HEK293 (cell line): ENCODE measurements around the gene NSMCE1.

Experiments used
- BCL11A ChIP-seq: fragments of 450-650 bp; formaldehyde crosslinking; IDR thresholded peaks from 2 replicates; pipeline ENCODE4 v1.5.1; 2016; ENCODE audit warnings: low read depth, missing biosample characterization, missing genetic modification characterization
- OSR2 ChIP-seq: fragments of 450-650 bp; formaldehyde crosslinking; IDR thresholded peaks from 2 replicates; pipeline ENCODE4 v1.5.1; 2016; ENCODE audit warnings: missing biosample characterization, missing genetic modification characterization
- PRDM4 ChIP-seq: fragments of 450-650 bp; formaldehyde crosslinking; IDR thresholded peaks from 2 replicates; pipeline ENCODE4 v1.5.1; 2017; ENCODE audit warnings: missing biosample characterization, missing genetic modification characterization
- PRDM6 ChIP-seq: fragments of 450-650 bp; formaldehyde crosslinking; IDR thresholded peaks from 2 replicates; pipeline ENCODE4 v1.5.1; 2017; ENCODE audit warnings: missing biosample characterization, missing genetic modification characterization
- REPIN1 ChIP-seq: fragments of 450-650 bp; formaldehyde crosslinking; IDR thresholded peaks from 2 replicates; pipeline ENCODE4 v1.5.1; 2017; ENCODE audit warnings: missing biosample characterization, missing genetic modification characterization, low read depth
- REST ChIP-seq: fragments of 450-650 bp; formaldehyde crosslinking; IDR thresholded peaks from 2 replicates; pipeline ENCODE4 v1.5.1; 2016; ENCODE audit warnings: missing biosample characterization, missing genetic modification characterization
- ZBTB21 ChIP-seq: fragments of 450-650 bp; formaldehyde crosslinking; IDR thresholded peaks from 2 replicates; pipeline ENCODE4 v1.5.1; 2017; ENCODE audit warnings: missing biosample characterization, missing genetic modification characterization
- ZNF133 ChIP-seq: fragments of 450-650 bp; formaldehyde crosslinking; IDR thresholded peaks from 2 replicates; pipeline ENCODE4 v1.5.1; 2016; ENCODE audit warnings: missing biosample characterization, missing genetic modification characterization
- ZNF2 ChIP-seq: fragments of 450-650 bp; formaldehyde crosslinking; IDR thresholded peaks from 2 replicates; pipeline ENCODE4 v1.5.1; 2016; ENCODE audit warnings: missing biosample characterization, missing genetic modification characterization
- ZNF202 ChIP-seq: fragments of 450-650 bp; formaldehyde crosslinking; IDR thresholded peaks from 2 replicates; pipeline ENCODE4 v1.5.1; 2016; ENCODE audit warnings: missing biosample characterization, missing genetic modification characterization, borderline replicate concordance
- ZNF214 ChIP-seq: fragments of 450-650 bp; formaldehyde crosslinking; IDR thresholded peaks from 2 replicates; pipeline ENCODE4 v1.5.1; 2017; ENCODE audit warnings: missing biosample characterization, mild to moderate bottlenecking, missing genetic modification characterization, borderline replicate concordance
- ZNF335 ChIP-seq: fragments of 450-650 bp; formaldehyde crosslinking; conservative IDR thresholded peaks from 2 replicates; pipeline ENCODE4 v1.5.1; 2016; ENCODE audit warnings: missing biosample characterization, missing genetic modification characterization
- ZNF366 ChIP-seq: fragments of 450-650 bp; formaldehyde crosslinking; conservative IDR thresholded peaks from 2 replicates; pipeline ENCODE4 v1.5.1; 2016; ENCODE audit warnings: missing biosample characterization, missing genetic modification characterization
- ZNF37A ChIP-seq: fragments of 450-650 bp; IDR thresholded peaks from 2 replicates; pipeline ENCODE4 v1.5.1; 2018; ENCODE audit warnings: missing biosample characterization, missing genetic modification characterization
- ZNF416 ChIP-seq: fragments of 450-650 bp; formaldehyde crosslinking; IDR thresholded peaks from 2 replicates; pipeline ENCODE4 v1.5.1; 2016; ENCODE audit warnings: missing biosample characterization, missing genetic modification characterization
- ZNF426 ChIP-seq: fragments of 450-650 bp; formaldehyde crosslinking; IDR thresholded peaks from 2 replicates; pipeline ENCODE4 v1.5.1; 2017; ENCODE audit warnings: missing biosample characterization, missing genetic modification characterization, mild to moderate bottlenecking, inconsistent platforms, moderate library complexity
- ZNF514 ChIP-seq: fragments of 450-650 bp; formaldehyde crosslinking; IDR thresholded peaks from 2 replicates; pipeline ENCODE4 v1.5.1; 2016; ENCODE audit warnings: missing biosample characterization, missing genetic modification characterization
- ZNF621 ChIP-seq: fragments of 450-650 bp; formaldehyde crosslinking; IDR thresholded peaks from 2 replicates; pipeline ENCODE4 v1.5.1; 2017; ENCODE audit warnings: missing biosample characterization, missing genetic modification characterization
- ZNF626 ChIP-seq: fragments of 450-650 bp; sonication (Bioruptor Pico); formaldehyde crosslinking; IDR thresholded peaks from 2 replicates; pipeline ENCODE4 v1.5.1; 2018; ENCODE audit warnings: missing biosample characterization, missing genetic modification characterization, inconsistent platforms
- ZNF629 ChIP-seq: fragments of 450-650 bp; formaldehyde crosslinking; IDR thresholded peaks from 2 replicates; pipeline ENCODE4 v1.5.1; 2017; ENCODE audit warnings: missing biosample characterization, missing genetic modification characterization
- ZNF654 ChIP-seq: fragments of 450-650 bp; formaldehyde crosslinking; IDR thresholded peaks from 2 replicates; pipeline ENCODE4 v1.5.1; 2016; ENCODE audit warnings: low read depth, missing biosample characterization, missing genetic modification characterization
- ZSCAN23 ChIP-seq: fragments of 450-650 bp; formaldehyde crosslinking; IDR thresholded peaks from 2 replicates; pipeline ENCODE4 v1.5.1; 2016; ENCODE audit warnings: missing biosample characterization, missing genetic modification characterization
- TF ChIP-seq, protein P1 (sequence below): fragments of 450-650 bp; formaldehyde crosslinking; IDR thresholded peaks from 2 replicates; pipeline ENCODE4 v1.5.0; 2017; ENCODE audit warnings: missing biosample characterization, missing genetic modification characterization, borderline replicate concordance

NSMCE1 gene

GRCh38 chr16:27314161-27314723 lies 45.7 kb upstream of the NSMCE1 start (continued):
- no peak for TF ChIP-seq ZNF202
- TF ChIP-seq, protein P1, sequence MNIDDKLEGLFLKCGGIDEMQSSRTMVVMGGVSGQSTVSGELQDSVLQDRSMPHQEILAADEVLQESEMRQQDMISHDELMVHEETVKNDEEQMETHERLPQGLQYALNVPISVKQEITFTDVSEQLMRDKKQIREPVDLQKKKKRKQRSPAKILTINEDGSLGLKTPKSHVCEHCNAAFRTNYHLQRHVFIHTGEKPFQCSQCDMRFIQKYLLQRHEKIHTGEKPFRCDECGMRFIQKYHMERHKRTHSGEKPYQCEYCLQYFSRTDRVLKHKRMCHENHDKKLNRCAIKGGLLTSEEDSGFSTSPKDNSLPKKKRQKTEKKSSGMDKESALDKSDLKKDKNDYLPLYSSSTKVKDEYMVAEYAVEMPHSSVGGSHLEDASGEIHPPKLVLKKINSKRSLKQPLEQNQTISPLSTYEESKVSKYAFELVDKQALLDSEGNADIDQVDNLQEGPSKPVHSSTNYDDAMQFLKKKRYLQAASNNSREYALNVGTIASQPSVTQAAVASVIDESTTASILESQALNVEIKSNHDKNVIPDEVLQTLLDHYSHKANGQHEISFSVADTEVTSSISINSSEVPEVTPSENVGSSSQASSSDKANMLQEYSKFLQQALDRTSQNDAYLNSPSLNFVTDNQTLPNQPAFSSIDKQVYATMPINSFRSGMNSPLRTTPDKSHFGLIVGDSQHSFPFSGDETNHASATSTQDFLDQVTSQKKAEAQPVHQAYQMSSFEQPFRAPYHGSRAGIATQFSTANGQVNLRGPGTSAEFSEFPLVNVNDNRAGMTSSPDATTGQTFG (tag by site-specific recombination) = no peak
- TF ChIP-seq ZBTB21 (tag by site-specific recombination) = peak; percentile 70; the same call in 1 of the 2 replicates
- TF ChIP-seq REST = no peak
- no peak for TF ChIP-seq ZSCAN23
- TF ChIP-seq ZNF37A (tag by site-specific recombination) = no peak
- peak; percentile 49 for TF ChIP-seq ZNF335
- peak; percentile 83 for TF ChIP-seq ZNF629 (tag by site-specific recombination)
- no peak for TF ChIP-seq REPIN1
- no peak for TF ChIP-seq PRDM4
- 0 out of 2 replicates have a peak, but pooled peaks have one; percentile 14 for TF ChIP-seq ZNF2
- no peak for TF ChIP-seq ZNF626 (tag by site-specific recombination)
- TF ChIP-seq ZNF133 (tag by site-specific recombination) = no peak
- TF ChIP-seq ZNF514 (tag by site-specific recombination) = no peak
- no peak for TF ChIP-seq PRDM6 (tag by site-specific recombination)
- TF ChIP-seq ZNF621 (tag by site-specific recombination) = no peak
- no peak for TF ChIP-seq ZNF654
- TF ChIP-seq ZNF366 = no peak
- TF ChIP-seq OSR2 (tag by site-specific recombination) = no peak
- no peak for TF ChIP-seq ZNF214 (tag by site-specific recombination)
- TF ChIP-seq ZNF416 = no peak
- no peak for TF ChIP-seq BCL11A (tag by site-specific recombination)
- TF ChIP-seq ZNF426 = no peak
